ENCODE measurements around the gene GDF2.

Gene GDF2

GRCh38 chr10:47364366-47364765 lies 42.1 kb downstream of the GDF2 start:
- DNase-seq (ENCODE audit: low spot score), result no peak
- Mint-ChIP-seq H3K4me1 (ENCODE audit: low read depth) (peaks cover 2% of the 10 kb centered on the region), H3K36me3 (ENCODE audit: low read depth) (no peaks in the 10 kb centered on the region), H3K9me3 (no peaks in the 10 kb centered on the region), H3K4me3 (no peak overlapping the region), H3K27me3 (ENCODE audit: low read depth) (no peaks in the 10 kb centered on the region), H3K27ac (no peak overlapping the region)

- Mint-ChIP-seq H3K27ac (no peak overlapping the region), H3K27me3 (ENCODE audit: low read depth) (no peaks in the 10 kb centered on the region), H3K4me3 (no peak overlapping the region), H3K36me3 (ENCODE audit: low read depth) (no peaks in the 10 kb centered on the region), H3K9me3 (no peaks in the 10 kb centered on the region), H3K4me1 (ENCODE audit: low read depth) (peaks cover 2% of the 10 kb centered on the region)
- DNase-seq (ENCODE audit: low spot score), result no peak
These were observed 42.7 kb downstream of the GDF2 start for GRCh38 chr10:47364911-47365310.

- Mint-ChIP-seq H3K36me3 (ENCODE audit: low read depth) (no peaks in the 10 kb centered on the region), H3K27me3 (ENCODE audit: low read depth) (no peaks in the 10 kb centered on the region), H3K27ac (no peak overlapping the region), H3K4me3 (no peak overlapping the region), H3K4me1 (ENCODE audit: low read depth) (peaks cover 2% of the 10 kb centered on the region), H3K9me3 (no peaks in the 10 kb centered on the region)
- no peak for DNase-seq (ENCODE audit: low spot score)
These were observed 43.4 kb downstream of the GDF2 start for GRCh38 chr10:47365431-47366180.

GRCh38 chr10:47366181-47366631 lies 44.0 kb downstream of the GDF2 start:
- H3K27me3 Mint-ChIP-seq (ENCODE audit: low read depth), result no peaks in the 10 kb centered on the region
- no peaks in the 10 kb centered on the region for H3K36me3 Mint-ChIP-seq (ENCODE audit: low read depth)
- no peak for DNase-seq (ENCODE audit: low spot score)
- no peak overlapping the region for H3K27ac Mint-ChIP-seq
- no peaks in the 10 kb centered on the region for H3K9me3 Mint-ChIP-seq
- H3K4me3 Mint-ChIP-seq, result no peak overlapping the region
- H3K4me1 Mint-ChIP-seq (ENCODE audit: low read depth), result no peaks in the 10 kb centered on the region

GRCh38 chr10:47366731-47367460 lies 44.6 kb downstream of the GDF2 start:
- Mint-ChIP-seq H3K4me1 (ENCODE audit: low read depth) (no peaks in the 10 kb centered on the region), H3K9me3 (no peaks in the 10 kb centered on the region), H3K4me3 (no peak overlapping the region), H3K27ac (no peak overlapping the region), H3K27me3 (ENCODE audit: low read depth) (no peaks in the 10 kb centered on the region), H3K36me3 (ENCODE audit: low read depth) (no peaks in the 10 kb centered on the region)
- DNase-seq (ENCODE audit: low spot score), result no peak

GRCh38 chr10:47367646-47368045 lies 45.4 kb downstream of the GDF2 start:
- H3K36me3 Mint-ChIP-seq (ENCODE audit: low read depth), result no peaks in the 10 kb centered on the region
- no peak for DNase-seq (ENCODE audit: low spot score)
- no peak overlapping the region for H3K27ac Mint-ChIP-seq
- H3K9me3 Mint-ChIP-seq, result no peaks in the 10 kb centered on the region
- H3K4me1 Mint-ChIP-seq (ENCODE audit: low read depth), result peaks cover 2% of the 10 kb centered on the region
- no peak overlapping the region for H3K4me3 Mint-ChIP-seq
- no peaks in the 10 kb centered on the region for H3K27me3 Mint-ChIP-seq (ENCODE audit: low read depth)

GRCh38 chr10:47368431-47369180 lies 46.4 kb downstream of the GDF2 start:
- Mint-ChIP-seq H3K36me3 (ENCODE audit: low read depth) (no peaks in the 10 kb centered on the region), H3K27me3 (ENCODE audit: low read depth) (peaks cover 5% of the 10 kb centered on the region), H3K9me3 (no peaks in the 10 kb centered on the region), H3K4me1 (ENCODE audit: low read depth) (peaks cover 11% of the 10 kb centered on the region), H3K27ac (no peak overlapping the region), H3K4me3 (no peak overlapping the region)
- DNase-seq (ENCODE audit: low spot score), result no peak

GRCh38 chr10:47369251-47369894 lies 47.1 kb downstream of the GDF2 start:
- DNase-seq (ENCODE audit: low spot score), result no peak
- Mint-ChIP-seq H3K36me3 (ENCODE audit: low read depth) (no peaks in the 10 kb centered on the region), H3K4me1 (ENCODE audit: low read depth) (peaks cover 13% of the 10 kb centered on the region), H3K27ac (no peak overlapping the region), H3K4me3 (no peak overlapping the region), H3K27me3 (ENCODE audit: low read depth) (peaks cover 5% of the 10 kb centered on the region), H3K9me3 (no peaks in the 10 kb centered on the region)

GRCh38 chr10:47370015-47370767 lies 47.9 kb downstream of the GDF2 start:
- no peaks in the 10 kb centered on the region for H3K9me3 Mint-ChIP-seq
- no peak overlapping the region for H3K4me3 Mint-ChIP-seq
- peaks cover 5% of the 10 kb centered on the region for H3K27me3 Mint-ChIP-seq (ENCODE audit: low read depth)
- H3K27ac Mint-ChIP-seq, result no peak overlapping the region
- DNase-seq (ENCODE audit: low spot score), result no peak
- H3K36me3 Mint-ChIP-seq (ENCODE audit: low read depth), result no peaks in the 10 kb centered on the region
- H3K4me1 Mint-ChIP-seq (ENCODE audit: low read depth), result peaks cover 13% of the 10 kb centered on the region

GRCh38 chr10:47370878-47371277 lies 48.6 kb downstream of the GDF2 start:
- Mint-ChIP-seq H3K27ac (no peak overlapping the region), H3K9me3 (no peaks in the 10 kb centered on the region), H3K4me1 (ENCODE audit: low read depth) (peaks cover 13% of the 10 kb centered on the region), H3K27me3 (ENCODE audit: low read depth) (peaks cover 9% of the 10 kb centered on the region), H3K36me3 (ENCODE audit: low read depth) (no peaks in the 10 kb centered on the region), H3K4me3 (no peak overlapping the region)
- DNase-seq (ENCODE audit: low spot score), result no peak

GRCh38 chr10:47371629-47372485 lies 49.6 kb downstream of the GDF2 start:
- Mint-ChIP-seq H3K9me3 (no peaks in the 10 kb centered on the region), H3K36me3 (ENCODE audit: low read depth) (no peaks in the 10 kb centered on the region), H3K4me3 (peak overlapping the region; percentile 50), H3K27ac (no peak overlapping the region), H3K27me3 (ENCODE audit: low read depth) (peaks cover 18% of the 10 kb centered on the region), H3K4me1 (ENCODE audit: low read depth) (peaks cover 13% of the 10 kb centered on the region)
- no peak for DNase-seq (ENCODE audit: low spot score)

- Mint-ChIP-seq H3K9me3 (no peaks in the 10 kb centered on the region), H3K36me3 (ENCODE audit: low read depth) (no peaks in the 10 kb centered on the region), H3K4me1 (ENCODE audit: low read depth) (peaks cover 21% of the 10 kb centered on the region), H3K27ac (no peak overlapping the region), H3K27me3 (ENCODE audit: low read depth) (peaks cover 27% of the 10 kb centered on the region), H3K4me3 (peak overlapping the region; percentile 50)
- DNase-seq (ENCODE audit: low spot score), result no peak
These were observed 50.5 kb downstream of the GDF2 start for GRCh38 chr10:47372726-47373125.

Measured in T-helper 2 cell treated with Interferon-gamma antibody and Interleukin-4, amounts not matched to agents 5 μg/mL and 100 μg/mL, for 36 hours (primary cell).